GM12874 (cell line): ENCODE results near the gene FGD2.

Experiments
- TF ChIP-seq, protein P1 (sequence below): IDR thresholded peaks from 2 replicates; pipeline ENCODE4 v1.5.1; 2011; ENCODE audit warnings: low read depth, mild to moderate bottlenecking, control low read depth, low read length, moderate library complexity; ENCODE audit not compliant: insufficient read depth

The FGD2 gene

DNA sequence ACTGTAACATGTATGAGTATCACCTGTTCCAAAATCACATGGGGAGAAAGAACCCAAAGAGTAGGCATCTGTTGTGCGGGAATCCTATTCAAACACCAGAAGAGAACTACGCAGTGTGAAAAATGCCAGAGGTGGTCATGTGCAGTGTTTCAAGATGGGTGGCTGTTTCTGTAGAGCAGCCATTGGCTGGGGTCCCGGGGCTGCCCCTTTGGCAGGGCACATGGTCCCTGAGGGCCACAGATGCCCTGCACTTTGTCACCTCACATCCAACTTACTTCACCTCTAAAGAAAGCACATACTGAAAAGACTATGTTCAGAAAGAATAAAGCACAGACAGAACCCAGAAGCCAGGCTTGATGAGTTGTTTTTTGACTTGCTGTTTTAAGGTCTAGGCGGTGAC is 31.8 kb upstream of the FGD2 start:
- TF ChIP-seq, protein P1, sequence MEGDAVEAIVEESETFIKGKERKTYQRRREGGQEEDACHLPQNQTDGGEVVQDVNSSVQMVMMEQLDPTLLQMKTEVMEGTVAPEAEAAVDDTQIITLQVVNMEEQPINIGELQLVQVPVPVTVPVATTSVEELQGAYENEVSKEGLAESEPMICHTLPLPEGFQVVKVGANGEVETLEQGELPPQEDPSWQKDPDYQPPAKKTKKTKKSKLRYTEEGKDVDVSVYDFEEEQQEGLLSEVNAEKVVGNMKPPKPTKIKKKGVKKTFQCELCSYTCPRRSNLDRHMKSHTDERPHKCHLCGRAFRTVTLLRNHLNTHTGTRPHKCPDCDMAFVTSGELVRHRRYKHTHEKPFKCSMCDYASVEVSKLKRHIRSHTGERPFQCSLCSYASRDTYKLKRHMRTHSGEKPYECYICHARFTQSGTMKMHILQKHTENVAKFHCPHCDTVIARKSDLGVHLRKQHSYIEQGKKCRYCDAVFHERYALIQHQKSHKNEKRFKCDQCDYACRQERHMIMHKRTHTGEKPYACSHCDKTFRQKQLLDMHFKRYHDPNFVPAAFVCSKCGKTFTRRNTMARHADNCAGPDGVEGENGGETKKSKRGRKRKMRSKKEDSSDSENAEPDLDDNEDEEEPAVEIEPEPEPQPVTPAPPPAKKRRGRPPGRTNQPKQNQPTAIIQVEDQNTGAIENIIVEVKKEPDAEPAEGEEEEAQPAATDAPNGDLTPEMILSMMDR: no peak

DNA sequence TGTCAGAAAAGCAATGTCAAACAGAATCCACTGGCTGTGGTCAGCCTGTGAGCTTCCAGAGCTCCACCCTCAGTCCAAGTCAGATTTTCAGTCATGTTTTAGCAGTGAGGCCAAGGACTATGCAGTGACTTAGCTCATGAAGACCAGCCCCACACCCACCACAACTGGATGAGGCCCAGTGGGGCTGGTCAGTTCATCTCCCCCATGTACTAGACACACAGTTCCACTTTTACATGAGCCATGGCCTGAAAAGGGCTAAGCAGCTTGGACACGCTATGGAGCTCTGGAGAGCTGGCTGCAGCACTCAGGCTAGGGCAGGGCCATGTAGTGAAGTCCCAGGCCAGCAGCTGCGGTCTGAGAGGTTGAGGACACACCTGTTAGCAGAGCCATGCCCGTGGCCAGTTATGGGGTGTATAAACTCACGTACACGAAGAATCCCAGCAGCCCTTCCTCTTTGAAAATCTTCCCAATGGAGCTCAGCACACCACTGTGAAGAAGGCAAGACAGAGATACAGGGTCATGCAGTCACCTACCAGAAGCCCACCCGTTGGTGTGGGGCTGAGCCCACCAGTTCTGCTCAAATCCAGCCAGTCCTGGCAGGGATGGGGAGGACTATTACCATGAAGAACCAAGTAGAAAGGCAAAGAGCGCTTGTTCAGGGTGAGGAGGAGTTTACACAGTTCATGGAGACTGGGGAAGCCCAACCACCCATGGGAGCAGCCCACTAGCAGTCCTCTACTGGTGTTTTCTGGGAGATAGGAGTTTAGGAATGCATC is 30.0 kb upstream of the FGD2 start:
- TF ChIP-seq, protein P1: no peak

DNA sequence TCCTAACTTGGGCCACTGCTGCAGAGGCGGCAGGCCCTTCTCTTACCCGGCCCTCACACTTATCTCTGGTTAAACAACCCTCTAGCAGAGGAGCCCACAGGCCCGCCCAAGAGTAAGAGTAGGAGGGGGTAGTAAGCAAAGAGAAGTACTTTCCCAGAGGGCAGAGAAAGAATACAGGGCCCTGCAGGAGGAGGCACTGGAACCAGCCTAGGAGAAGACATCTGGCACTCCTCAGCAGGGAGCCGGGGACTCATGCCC is 29.5 kb upstream of the FGD2 start:
- TF ChIP-seq, protein P1: no peak

DNA sequence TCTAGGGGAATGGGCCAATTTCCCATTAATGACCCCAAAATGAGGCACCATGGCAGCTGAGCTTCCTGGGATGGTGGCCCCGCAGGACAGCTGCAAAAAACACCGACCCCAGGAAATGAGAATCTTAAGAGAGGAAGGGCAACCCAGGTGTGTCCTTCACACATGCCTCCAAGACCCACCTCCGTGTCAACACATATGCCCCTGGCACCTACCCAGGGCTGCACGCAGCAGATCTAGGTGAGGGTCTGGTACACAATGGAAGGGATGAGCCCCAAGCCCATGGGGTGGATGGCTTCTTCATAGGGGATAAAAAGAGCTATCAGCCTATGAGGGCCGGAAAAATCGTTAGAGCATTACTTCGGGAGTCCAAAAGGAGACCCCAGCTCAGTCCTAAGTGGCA is 28.9 kb upstream of the FGD2 start:
- TF ChIP-seq, protein P1: no peak

DNA sequence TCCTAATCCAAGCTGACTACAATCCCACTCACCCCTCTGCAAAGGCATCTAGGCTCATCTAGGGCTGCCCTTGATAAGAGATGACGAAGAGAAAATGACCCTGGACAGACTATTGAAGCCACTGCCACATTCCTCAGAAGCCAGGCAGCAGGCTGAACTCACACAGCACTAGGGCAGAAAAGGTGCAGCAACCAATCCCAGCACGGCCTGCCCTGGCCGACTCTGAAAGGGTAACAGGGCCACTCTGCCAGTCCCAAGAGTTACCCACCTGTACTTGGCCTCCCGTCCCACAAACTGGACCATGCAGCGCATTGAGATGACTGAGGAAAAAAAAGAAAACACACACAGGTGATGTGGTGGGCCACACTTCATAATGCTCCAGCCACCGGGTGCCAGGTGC is 28.5 kb upstream of the FGD2 start:
- TF ChIP-seq, protein P1: no peak

DNA sequence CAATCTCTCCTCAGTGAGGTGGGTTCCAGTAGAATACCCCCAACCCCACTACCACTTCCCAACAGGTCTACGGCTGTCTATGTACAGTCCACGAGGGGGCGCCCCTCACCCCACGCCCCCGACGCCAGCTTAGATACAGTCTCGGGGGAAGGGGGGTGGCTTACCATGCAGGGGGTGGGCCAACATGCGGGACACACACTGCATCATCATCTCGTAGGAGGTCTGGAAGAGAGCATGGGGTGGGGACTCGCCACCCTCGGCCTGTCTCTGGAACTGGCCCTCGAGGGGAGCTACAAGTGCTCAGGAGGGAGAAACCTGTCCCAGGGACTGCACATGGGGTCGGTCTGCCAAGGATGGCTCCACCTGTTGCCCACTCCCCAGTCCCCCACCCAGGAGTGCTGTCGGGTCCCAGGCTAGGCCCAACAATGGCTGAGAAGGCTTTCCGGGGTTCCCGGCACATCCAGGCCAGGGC is 27.9 kb upstream of the FGD2 start:
- TF ChIP-seq, protein P1: peak; percentile 60

DNA sequence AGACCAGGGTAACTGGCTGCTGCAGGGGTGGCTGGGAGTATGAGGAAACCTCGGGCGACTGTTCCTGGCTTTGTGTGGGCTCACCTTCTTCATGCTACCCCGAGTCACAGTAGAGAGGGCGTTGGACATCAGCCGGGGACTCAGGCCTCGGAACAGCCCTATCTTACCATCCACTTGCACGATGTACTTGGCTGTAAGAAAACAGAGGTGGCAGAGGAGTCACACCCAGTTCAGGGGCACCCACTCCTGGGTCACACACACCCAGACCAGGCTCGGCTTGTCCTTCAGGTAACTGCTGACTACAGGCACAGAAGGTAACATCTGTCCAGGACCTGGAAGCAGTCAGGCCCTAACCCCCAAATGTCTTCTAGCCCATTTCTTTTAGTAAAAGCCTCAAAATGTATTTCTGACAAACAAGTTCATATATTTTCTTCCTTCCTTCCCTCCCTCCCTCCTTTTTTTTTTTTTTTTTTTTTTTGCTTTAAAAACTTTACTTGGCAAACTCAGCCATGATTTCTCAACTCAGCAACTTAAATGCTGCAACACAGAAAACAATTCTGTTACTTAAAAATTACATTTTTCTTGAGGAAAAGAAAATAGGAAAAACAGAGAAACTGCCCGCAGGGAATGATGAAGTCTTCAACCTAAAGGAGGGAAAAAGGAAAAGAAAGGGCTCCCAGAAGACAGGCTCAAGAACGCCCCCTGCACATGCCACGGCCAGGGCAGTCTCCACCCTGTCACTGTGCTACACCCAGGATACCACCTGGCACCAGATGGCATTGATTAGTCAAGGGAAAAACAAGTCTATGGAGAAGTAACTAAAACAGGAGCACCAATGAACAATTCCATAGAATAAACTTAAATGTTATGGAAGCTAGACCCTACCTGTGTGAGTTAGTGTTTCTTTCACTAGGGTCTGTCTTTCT is 26.8 kb upstream of the FGD2 start:
- TF ChIP-seq, protein P1: no peak
